Kidney epithelial cell (primary cell): ENCODE data around the gene ELMO1. TPM values are rescaled to one million over a fixed set of nuclear protein-coding genes. Genes with fewer than 3 reads are reported as not detected.

ENCODE experiments used
- DNase-seq: peaks from one replicate; pipeline ENCODE4 v3.0.0-alpha.2; 2010; ENCODE audit warnings: low read depth
- H3K27me3 ChIP-seq: 2 replicates; pipeline ENCODE4 v1.6.0; 2011; ENCODE audit warnings: low read length; ENCODE audit not compliant: control insufficient read depth, insufficient read depth
- H3K36me3 ChIP-seq: 2 replicates; pipeline ENCODE4 v1.5.1; 2011; ENCODE audit warnings: low read length; ENCODE audit not compliant: control insufficient read depth, insufficient read depth
- H3K4me3 ChIP-seq: 2 replicates; pipeline ENCODE4 v1.5.1; 2011; ENCODE audit warnings: low read depth, mild to moderate bottlenecking, control low read depth, low read length
- total RNA-seq: library from RNA; depleted of rRNA; stranded (reverse); fragments of >200 nt; gene quantifications from 2 replicates; pipeline ENCODE4 v1.2.3, GENCODE V29; 2015
- TF ChIP-seq, protein P1 (sequence below): IDR thresholded peaks from 2 replicates; pipeline ENCODE4 v1.5.1; 2011; ENCODE audit warnings: mild to moderate bottlenecking, moderate library complexity, low read length, control low read depth, inconsistent platforms; ENCODE audit not compliant: insufficient read depth, poor library complexity, severe bottlenecking

The ELMO1 gene
- total RNA-seq, 1 donor from 2014 or later, result 11.4 TPM

DNA sequence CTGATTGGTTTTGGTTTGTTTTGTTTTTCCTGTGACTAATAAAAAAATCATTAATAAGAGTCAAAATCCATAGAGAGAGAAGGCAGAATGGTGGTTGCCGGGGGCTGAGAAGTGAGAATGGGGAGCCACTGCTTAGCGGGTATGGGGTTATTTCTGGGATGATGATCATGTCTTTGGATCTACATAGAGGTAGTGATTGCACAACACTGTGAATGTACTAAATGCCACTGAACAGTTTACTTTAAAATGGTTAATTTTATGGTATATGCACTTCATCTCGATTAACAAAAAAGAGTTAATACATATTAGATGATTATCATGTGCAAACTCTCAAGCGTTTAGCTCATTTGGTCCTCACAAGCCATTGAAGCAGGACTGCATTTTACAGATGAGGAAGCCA is 342.9 kb downstream of the ELMO1 start:
- TF ChIP-seq, protein P1, sequence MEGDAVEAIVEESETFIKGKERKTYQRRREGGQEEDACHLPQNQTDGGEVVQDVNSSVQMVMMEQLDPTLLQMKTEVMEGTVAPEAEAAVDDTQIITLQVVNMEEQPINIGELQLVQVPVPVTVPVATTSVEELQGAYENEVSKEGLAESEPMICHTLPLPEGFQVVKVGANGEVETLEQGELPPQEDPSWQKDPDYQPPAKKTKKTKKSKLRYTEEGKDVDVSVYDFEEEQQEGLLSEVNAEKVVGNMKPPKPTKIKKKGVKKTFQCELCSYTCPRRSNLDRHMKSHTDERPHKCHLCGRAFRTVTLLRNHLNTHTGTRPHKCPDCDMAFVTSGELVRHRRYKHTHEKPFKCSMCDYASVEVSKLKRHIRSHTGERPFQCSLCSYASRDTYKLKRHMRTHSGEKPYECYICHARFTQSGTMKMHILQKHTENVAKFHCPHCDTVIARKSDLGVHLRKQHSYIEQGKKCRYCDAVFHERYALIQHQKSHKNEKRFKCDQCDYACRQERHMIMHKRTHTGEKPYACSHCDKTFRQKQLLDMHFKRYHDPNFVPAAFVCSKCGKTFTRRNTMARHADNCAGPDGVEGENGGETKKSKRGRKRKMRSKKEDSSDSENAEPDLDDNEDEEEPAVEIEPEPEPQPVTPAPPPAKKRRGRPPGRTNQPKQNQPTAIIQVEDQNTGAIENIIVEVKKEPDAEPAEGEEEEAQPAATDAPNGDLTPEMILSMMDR, result no peak
- Histone ChIP-seq H3K36me3 (no peaks in the 10 kb centered on the region), H3K27me3 (no peaks in the 10 kb centered on the region), H3K4me3 (no peak overlapping the region)
- no peak for DNase-seq

DNA sequence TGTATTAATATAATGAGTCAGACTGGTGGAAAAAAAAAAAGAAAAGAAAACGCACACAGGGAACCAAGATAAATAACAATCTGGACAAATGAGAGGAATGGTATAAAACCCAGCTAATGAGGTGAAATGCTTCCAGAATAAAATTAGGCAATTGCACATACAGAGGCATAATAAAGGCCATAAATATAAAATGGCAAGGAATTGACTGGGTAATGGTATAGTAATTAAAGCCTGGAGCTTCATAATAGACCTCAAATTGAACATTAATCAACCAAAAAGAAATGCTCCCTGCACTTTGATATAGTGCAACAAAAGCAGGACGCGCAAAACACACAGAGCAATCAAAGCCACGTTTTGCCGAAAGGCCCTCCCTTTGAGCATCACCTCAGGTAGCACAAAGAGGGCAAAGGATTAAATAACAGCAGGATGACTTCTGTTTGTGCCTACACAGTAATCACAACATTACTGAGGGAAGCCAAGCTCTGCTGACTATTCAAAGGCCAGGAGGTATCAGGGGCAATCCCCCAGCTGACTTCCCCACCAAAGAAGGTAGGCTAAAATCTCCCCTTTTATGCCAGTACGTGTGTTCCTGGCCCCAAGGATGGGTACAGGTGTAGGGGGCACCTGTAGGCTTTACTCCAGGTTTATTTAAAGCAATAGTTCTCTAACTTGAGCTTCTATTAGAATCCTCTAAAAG is 343.7 kb downstream of the ELMO1 start:
- no peak overlapping the region for H3K4me3 ChIP-seq
- no peak for DNase-seq
- H3K36me3 ChIP-seq, result no peaks in the 10 kb centered on the region
- TF ChIP-seq, protein P1, result no peak
- H3K27me3 ChIP-seq, result no peaks in the 10 kb centered on the region

- TF ChIP-seq, protein P1, result no peak
- no peak for DNase-seq
- H3K36me3 ChIP-seq, result no peaks in the 10 kb centered on the region
- no peaks in the 10 kb centered on the region for H3K27me3 ChIP-seq
- H3K4me3 ChIP-seq, result no peak overlapping the region
Measured at GRCh38 chr7:37102518-37103137, 346.0 kb downstream of the ELMO1 start.

- no peak overlapping the region for H3K4me3 ChIP-seq
Measured at GRCh38 chr7:37100735-37101331, 347.8 kb downstream of the ELMO1 start.

GRCh38 chr7:37098762-37099161 is 349.9 kb downstream of the ELMO1 start:
- TF ChIP-seq, protein P1, result no peak
- Histone ChIP-seq H3K4me3 (no peak overlapping the region), H3K27me3 (no peaks in the 10 kb centered on the region), H3K36me3 (no peaks in the 10 kb centered on the region)
- DNase-seq, result no peak

More at GRCh38 chr7:37100735-37101331, 347.8 kb downstream of the ELMO1 start:
- DNase-seq, result no peak
- TF ChIP-seq, protein P1, result no peak
- Histone ChIP-seq H3K36me3 (no peaks in the 10 kb centered on the region), H3K27me3 (no peaks in the 10 kb centered on the region)
